SKM-1 (cell line): ENCODE data around the gene CNTNAP3B.
"Not testable (repeated sequence)": the region's sequence is repeated elsewhere in the genome, so short reads cannot be mapped to it uniquely, and the experiment has no call there.

Experiments
- DNase-seq: peaks from one replicate; lab custom pipeline; 2025; ENCODE audit not compliant: unreplicated experiment; lab: John Stamatoyannopoulos, UW

The CNTNAP3B gene

GRCh38 chr9:41977965-41978600 lies 151.1 kb downstream of the CNTNAP3B start:
- not testable (repeated sequence) for DNase-seq

GRCh38 chr9:41974906-41975305 lies 154.3 kb downstream of the CNTNAP3B start:
- DNase-seq, result not testable (repeated sequence)

GRCh38 chr9:41953007-41953406 lies 176.2 kb downstream of the CNTNAP3B start:
- DNase-seq, result not testable (repeated sequence)

- not testable (repeated sequence) for DNase-seq
These were observed 187.5 kb downstream of the CNTNAP3B start for GRCh38 chr9:41941738-41942137.

GRCh38 chr9:41938143-41938542 lies 191.1 kb downstream of the CNTNAP3B start:
- not testable (repeated sequence) for DNase-seq

GRCh38 chr9:41935727-41936126 lies 193.5 kb downstream of the CNTNAP3B start:
- DNase-seq, result not testable (repeated sequence)

GRCh38 chr9:41929172-41929571 lies 200.1 kb downstream of the CNTNAP3B start:
- DNase-seq, result not testable (repeated sequence)

GRCh38 chr9:41917374-41917773 lies 211.9 kb downstream of the CNTNAP3B start:
- DNase-seq, result not testable (repeated sequence)

- DNase-seq, result not testable (repeated sequence)
These were observed 223.7 kb downstream of the CNTNAP3B start for GRCh38 chr9:41905488-41905887.

- DNase-seq, result not testable (repeated sequence)
These were observed 226.5 kb downstream of the CNTNAP3B start for GRCh38 chr9:41902762-41903161.

GRCh38 chr9:41898720-41899343 lies 230.4 kb downstream of the CNTNAP3B start:
- not testable (repeated sequence) for DNase-seq

GRCh38 chr9:41874557-41874956 lies 254.7 kb downstream of the CNTNAP3B start:
- not testable (repeated sequence) for DNase-seq

GRCh38 chr9:41855422-41855821 lies 273.8 kb downstream of the CNTNAP3B start:
- DNase-seq, result not testable (repeated sequence)

GRCh38 chr9:41851848-41852740 lies 277.1 kb downstream of the CNTNAP3B start:
- not testable (repeated sequence) for DNase-seq

GRCh38 chr9:41847829-41848228 lies 281.4 kb downstream of the CNTNAP3B start:
- not testable (repeated sequence) for DNase-seq
